Measurements from ENCODE around the gene HLA-DOA.

The HLA-DOA gene

DNA sequence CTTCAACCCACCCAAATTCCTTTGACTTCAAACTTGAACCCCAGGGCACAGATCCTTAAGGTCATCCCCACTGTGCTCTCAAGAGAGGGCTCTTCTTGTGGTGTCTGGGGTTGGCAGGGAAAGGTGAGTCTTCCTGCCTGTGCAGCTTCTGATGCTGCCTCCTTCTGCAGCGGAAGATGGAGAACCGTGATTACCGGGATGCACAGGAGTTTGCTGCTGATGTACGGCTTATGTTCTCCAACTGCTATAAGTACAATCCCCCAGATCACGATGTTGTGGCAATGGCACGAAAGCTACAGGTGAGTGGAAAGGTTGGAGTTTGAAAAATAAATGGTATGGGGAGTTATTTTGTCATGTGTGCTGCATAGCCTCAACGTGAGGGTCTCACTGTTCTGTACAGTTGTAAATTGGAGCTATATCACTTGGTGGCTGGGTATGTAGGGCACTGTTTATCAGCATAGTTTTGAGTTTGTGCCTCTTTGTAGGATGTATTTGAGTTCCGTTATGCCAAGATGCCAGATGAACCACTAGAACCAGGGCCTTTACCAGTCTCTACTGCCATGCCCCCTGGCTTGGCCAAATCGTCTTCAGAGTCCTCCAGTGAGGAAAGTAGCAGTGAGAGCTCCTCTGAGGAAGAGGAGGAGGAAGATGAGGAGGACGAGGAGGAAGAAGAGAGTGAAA lies 32.0 kb downstream of the HLA-DOA start:
- DNase-seq: no peak

DNA sequence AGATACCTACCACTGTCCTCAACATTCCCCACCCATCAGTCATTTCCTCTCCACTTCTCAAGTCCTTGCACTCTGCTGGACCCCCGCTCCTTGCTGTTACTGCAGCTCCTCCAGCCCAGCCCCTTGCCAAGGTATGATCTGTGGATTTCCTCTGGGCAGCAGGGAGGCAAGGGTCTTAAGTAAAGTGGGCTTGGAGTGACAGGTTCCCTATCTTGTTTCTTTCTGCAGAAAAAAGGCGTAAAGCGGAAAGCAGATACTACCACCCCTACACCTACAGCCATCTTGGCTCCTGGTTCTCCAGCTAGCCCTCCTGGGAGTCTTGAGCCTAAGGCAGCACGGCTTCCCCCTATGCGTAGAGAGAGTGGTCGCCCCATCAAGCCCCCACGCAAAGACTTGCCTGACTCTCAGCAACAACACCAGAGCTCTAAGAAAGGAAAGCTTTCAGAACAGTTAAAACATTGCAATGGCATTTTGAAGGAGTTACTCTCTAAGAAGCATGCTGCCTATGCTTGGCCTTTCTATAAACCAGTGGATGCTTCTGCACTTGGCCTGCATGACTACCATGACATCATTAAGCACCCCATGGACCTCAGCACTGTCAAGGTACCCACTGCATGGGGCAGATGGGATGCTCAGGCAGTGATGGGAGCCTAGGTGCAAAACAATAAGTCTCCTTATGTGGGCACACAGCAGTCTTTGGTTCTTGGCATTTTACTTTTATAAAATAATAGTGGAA lies 32.9 kb downstream of the HLA-DOA start:
- no peak for DNase-seq

DNA sequence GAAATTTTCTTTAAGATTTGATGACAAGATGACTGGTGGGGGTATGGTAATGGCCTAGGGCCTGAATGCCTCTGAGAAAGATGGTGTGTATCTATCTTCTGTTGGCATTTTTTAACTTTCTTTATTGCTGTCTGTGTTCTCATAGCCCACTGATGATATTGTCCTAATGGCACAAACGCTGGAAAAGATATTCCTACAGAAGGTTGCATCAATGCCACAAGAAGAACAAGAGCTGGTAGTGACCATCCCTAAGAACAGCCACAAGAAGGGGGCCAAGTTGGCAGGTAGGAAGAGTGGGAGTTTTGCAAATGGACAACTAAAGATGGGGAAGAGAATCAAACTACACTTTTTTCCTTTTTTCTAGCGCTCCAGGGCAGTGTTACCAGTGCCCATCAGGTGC lies 33.5 kb downstream of the HLA-DOA start:
- DNase-seq: no peak

DNA sequence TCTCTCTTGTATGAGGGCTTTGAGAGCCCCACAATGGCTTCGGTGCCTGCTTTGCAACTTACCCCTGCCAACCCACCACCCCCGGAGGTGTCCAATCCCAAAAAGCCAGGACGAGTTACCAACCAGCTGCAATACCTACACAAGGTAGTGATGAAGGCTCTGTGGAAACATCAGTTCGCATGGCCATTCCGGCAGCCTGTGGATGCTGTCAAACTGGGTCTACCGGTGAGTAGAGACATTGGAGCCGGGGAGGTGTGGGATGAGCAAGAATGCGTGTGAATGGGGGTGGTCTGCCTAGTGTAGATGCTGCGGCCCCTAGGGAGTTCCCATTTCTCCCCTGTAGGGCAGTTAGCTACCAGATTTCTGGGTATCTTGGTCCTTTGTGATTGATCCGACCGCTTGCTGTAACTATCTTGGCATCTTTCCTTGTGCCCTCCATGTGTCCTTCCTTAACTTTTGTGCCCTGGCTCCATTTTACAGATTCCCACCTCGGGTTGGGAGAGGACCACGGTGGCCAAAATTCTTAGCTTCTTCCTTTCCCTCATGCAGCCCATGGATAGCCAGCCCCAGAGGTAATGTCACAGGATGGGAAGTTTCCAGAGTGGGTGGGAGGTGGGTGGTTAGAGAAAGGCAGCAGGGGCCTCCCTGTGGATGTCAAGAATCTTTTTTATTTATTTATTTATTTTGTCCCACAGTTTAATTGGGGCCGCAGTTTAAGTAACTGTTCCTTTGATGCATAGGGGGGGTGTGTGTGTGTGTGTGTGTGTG lies 34.7 kb downstream of the HLA-DOA start:
- no peak for DNase-seq

DNA sequence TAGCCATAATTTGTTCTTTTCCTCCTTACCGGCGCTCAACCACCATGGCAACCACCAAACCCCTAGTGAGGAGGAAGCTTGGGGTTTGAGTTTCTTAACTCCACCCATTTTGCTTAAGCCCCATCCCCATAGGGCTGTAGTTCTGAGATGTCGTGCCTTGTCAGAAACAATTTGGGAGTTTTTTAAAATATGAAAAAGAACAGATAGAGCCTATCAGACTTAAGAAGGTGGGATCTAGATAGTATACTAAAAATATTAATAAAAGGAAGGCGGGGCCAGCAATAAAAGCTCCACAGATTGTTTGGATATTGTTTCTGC lies 35.4 kb downstream of the HLA-DOA start:
- no peak for DNase-seq

DNA sequence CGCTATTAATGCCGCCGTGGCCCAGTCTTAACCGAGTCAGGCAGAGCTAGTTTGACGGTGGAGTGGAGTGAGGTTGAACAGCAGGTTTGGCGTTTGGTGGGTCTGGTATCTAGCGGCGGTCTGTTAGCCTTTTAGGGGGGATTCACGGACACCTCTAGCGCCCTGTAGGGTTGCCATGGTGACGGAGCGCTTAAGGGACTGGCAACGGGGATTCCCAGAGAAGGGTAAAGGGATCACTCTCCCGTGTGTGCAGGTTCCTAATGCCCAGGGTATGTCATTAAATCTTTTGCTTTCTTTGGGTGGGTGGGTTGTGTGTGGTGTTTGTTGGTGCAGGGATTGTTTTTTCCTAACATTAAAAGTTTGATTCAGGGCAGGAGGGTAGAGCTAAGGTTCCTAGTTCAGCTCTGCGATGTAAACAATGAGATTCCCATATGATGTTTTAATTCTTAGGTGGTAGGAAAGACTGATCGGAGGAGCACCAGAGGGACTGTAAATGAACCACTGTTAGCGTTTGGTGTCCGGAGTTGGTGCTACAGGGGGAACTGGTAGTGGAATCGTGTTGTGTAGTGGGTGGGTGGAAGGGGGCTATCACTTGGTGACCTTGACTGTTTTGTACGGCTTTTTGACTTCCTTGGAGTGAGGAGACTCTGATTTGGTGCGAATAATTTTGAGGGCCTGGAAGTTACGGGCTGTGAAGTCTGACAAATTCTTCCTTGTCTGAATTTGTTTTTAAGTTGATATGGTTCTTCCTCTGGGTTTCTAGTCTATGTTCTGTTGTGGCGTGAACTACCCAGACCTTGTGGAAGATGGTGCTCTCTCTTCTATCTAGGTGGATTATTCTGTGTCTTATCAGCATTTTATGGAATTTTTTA lies 36.0 kb downstream of the HLA-DOA start:
- no peak for DNase-seq

DNA sequence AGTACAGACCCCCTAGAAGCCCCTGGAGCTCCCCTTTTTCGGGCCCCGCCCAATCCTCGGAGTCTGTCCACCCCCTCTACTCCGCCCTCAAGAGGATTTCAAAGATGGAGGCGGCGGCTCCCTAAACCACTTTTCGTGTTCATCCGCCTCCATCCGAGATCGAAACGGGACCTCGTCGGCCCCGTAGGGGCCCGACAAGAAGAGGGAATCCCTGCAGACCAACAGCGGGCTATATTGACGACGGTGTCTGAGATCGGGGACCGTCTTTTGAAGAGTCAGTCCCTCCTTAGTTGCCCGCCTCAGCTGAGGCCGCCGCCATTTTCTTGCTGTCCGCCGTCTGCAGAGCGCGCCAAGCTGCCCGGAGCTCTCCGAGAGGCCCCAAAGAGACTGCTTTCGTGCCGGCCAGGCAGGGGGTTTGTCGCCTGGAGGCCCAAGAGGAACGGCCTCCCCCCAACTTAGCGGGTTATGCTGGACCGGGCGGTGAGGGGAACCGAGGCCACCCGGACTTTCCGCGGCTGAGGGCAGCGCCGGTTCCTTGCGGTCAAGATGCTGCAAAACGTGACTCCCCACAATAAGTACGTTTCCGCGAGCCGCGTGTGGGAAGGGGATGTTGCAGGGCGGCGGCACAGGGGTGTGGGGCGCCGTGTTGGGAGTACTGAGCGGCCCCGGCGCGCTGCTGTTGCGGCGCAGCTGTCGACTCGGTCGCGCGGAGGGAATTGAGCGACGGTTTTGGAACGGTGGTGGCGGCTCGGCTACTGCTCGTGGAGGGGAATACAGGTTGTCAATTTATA lies 36.8 kb downstream of the HLA-DOA start:
- DNase-seq: no peak

DNA sequence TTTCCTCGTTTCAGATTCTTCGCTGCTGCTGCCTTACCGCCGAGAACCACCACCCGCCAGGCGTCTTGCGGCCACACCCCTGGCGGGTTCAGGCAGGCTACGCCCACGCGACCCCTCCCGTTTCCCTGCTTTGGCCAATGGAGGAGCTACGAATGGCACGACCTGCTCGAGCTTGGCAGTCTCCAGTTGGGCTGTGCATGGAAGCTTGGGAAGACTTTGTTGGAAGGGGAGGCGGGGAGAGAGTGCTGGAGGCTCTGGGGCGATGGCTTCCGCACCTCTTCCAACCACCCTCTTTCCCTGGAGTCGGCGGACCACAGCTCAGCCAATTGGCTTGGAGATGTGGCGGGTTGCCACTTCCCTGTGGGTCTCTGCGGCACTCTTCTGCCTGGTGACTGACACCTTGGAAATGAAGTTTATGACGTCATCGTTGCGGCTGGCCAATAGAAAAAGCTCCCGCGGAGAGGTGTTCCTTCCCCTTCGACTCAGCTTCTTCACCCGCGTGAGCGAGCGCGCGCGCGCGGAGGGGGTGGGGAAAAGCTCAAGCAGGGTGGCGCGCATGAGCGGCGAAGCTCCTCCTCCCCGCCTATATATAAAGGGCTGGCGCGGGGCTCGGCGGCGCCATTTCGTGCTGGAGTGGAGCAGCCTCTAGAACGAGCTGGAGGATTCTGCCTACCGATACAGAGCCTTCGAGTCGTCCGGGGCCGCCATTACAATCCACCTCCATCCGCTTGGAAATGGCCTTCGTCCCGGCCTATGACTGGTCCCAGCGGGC lies 37.6 kb downstream of the HLA-DOA start:
- DNase-seq: peak; percentile 89

DNA sequence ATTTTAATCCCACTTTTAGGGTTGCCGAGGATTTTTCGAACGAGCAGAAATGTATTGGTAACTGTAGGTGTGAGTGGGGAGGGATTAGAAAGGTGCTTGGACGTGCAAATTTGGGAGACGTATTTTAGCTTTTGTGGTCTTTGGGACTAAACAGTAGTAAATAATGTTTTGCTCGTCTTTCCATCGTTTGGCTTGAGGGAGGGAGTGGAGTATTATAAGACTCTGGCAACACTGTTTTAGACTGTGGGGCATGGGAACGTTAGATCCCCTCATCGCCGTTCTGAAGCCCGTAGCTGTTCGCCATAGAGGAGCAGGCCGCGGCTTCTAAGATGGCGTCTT lies 38.2 kb downstream of the HLA-DOA start:
- no peak for DNase-seq

DNA sequence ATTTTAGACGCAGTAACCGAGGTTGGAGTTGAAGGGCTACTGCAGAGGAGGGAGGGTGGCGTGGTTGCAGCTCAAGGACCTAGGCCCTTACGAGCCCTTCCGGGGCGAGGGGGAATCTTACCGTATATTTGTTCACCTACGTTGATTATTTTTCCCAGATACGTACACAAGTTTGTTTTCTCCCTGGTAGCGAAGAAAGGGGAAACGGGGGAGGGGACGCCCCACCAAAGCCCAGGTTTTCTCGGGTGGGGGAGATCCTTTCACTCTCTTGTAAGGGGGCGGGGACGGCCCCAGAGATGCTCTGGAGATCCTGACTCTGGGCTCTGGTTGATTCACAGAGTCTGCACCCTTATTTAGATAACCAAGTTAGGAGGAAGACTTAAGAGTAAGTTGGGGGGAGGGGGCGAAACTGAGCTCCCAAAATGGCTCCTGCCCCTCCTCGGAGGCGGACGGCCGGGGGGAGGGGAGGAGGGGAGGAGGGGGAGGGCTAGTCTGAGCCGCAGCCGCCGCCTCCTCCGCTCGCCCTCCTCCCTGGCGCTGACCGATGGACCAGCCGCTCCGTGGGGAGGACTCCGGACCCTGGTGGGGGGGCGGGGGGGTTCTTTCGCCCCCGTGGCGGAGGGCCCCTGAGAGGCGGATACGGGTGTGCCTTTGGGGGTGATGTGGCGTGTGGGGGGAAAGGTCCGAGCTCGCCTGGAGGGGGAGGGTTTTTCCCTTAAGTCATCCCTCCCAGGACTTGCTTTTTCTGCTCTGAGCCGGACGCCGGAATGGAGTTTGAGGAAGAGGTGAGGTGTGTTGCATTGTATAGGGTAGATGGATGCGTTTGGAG lies 38.8 kb downstream of the HLA-DOA start:
- peak; percentile 60 for DNase-seq

DNA sequence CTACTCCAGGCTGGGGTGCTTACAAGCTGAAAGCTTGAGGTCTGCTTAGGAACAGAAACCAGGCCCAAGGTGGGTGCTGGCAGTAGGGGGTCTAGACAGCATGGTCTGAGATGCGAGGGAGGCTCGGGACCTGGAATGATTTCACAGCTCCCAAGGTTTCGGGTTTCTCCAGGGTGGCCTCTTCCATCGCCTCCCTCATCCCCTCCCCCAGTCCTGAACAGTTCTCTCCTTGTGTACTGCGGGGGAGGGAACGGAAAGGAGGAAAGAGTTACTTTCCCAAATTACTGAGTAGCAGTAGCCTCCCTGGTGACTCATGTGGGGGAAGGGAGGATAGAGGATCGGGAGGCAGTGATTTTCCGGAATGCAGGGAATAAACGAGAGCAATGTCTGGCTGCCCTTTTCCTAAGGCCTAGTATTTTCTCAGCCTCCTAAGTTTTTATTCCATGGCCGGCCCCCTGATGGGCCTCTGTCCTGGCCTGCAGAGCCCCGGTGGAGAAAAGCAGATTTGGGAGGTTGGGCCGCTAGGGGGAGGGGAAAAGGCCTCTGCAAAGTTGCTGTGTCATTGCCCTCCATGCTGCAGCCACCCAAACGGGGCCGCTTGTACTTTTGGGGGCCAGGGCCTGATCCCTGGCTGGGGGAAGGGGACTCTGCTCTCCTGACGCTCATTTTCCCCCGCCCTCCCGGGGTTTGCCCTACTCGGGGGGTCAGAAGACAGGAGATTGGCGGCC lies 39.5 kb downstream of the HLA-DOA start:
- peak; percentile 33 for DNase-seq

DNA sequence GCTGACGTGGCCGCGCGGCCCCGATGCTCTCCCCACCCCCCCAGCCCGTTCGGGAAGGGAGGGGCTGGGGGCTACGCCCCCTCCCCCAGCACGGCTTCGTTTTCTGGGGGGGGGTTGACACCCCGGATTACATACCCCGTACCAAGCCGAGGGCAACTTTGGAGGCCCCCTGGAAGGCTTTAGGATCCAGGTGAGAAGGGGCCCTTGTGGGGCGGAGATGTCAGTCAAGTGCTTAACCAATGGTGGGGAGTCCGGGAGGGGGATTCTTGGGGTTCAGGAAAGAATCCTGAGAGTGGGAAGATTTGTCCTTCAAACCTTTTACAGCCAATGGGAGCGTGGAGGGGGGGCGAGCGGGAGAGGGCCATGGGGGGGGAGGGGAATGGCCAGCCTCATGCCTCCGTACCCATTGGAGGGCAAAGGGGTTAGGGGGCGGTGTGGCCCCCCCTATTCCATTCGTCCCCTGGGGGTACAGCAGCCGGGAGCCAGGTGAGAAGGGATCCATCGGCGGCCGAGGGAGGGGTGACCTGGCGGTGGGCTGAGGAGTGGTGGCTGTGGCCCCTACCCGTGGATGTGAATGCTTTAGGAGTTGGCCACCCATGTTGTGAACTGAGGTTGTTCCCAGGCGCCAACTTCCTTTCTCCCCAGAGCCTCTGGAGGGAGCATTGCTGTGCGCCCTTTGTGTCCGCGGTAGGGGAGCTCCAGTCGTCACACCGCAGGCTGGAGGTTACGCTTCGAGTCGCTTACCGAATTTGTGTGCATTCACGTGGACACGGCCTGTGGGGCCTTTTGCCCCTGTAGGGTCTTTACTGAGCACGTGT lies 40.3 kb downstream of the HLA-DOA start:
- peak; percentile 57 for DNase-seq

DNA sequence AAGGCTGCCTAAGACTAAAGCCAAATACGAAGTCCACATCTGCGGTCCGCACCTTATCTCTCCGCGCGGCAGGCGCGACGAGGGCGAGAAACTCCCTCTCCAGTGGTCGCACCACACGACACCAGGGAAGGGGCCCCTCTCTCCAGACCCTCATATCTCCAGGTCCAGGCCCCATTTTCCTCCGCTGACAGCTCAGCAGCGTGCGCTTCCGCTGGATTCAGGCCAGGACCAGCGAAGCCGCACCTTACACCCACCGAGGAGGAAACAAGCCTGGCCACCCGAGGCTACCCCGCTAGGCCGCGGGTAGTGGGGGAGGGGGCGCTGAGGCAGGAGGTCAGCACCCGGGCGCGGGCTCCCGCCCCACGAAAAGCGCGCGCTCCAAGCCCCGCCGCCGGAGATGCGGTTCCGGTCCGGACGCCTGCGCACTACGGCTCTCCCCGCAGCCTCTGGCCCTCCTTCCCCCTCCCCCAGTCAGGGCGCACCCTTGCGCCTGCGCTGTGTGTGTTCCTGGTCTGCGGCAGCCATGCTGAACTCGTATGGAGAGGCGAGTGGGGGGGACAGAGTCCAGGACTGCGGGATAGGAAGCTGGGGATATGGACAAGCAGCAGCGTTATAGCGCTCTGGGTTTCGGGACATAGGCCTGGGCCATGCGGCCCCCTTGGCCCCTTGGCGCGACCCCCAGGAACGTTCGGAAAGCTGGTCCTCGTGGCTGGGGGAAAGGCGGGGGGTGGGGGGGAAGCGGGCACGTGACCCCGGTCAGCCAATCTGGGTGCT lies 41.1 kb downstream of the HLA-DOA start, which contains the start of gene BRD2:
BRD2 (plus strand) TSS at position 502 of the 774 bp plus-strand sequence. CDS start 4,305 bp downstream, outside the sequence.
- peak; percentile 44 for DNase-seq

DNA sequence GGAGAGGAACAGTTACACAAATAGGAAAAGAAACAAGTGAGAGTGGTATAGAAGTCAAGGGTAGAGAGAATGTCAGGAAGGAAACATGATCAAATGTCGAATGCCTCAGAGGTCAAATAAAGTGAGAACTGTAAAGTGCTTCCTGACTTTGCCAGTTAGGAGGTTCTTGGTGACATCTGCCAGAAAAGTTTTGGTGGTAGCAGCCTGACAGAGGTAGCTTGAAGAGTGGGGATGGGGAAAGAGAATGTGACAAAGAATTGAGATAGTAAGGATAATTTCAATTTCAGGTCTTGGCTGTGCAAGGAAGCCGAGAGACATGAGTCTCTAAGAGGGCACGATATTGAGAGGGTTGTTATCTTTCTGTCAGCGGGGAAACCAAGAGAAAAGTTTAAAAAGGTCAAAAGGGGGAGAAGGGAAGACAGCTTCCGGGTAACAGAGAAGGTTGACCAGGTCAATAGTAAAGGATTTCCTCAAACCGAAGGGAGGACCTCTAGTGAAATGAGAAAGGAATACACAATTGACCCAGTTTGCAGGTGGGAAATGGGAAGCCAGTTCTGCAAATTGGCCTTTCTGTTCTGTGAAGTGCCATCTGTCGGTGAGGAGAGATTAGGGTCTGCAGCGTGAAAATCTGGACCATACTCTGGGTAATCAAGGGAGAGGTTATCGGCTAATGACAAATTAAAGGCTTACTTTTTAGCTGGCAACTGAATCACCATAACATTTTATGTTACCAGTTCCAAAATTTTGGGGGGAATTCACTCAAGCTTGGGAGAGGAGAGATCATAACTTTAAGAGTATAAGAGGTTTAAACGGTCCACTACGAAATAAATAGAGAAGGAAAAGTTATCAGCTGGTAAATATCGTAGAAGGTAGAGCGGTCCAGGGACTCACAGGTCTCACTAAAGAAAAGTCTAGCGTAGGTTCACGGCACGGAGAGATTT lies 42.0 kb downstream of the HLA-DOA start:
- no peak for DNase-seq

DNA sequence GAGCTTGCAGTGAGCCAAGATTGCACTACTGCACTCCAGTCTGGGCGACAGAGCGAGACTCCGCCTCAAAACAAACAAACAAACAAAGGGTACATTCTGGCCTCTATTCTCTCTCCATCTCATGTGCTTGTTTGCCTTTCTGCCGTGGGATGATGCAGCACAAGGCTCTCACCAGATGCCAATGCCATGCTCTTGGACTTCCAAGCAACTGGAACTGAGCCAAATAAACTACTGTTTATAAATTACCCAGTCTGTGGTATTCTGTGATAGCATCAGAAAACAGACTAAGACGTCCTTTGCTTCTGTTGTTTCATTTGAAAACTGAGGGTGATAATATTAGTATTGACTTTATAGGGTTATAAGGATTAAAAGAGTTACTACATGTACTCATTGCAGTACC lies 44.6 kb downstream of the HLA-DOA start:
- no peak for DNase-seq

DNA sequence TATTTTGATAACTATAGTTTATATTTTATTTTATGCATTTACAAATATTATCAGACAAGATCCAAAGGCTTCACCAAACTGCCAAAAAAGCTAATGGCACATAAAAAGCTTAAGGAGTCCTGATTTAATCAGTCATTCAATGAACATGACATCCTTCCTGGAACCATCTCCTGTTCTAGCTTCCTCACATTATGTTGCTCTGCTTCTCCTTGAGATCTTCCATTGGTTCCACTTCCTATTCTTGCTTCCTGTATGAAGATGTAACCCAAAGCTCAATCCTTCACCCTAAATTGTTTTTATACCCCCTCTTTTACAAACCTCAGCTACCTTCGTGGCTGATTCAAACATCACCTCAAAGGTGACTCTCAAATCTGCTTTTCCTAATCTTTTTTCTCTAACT lies 45.5 kb downstream of the HLA-DOA start:
- DNase-seq: no peak
